Right lung (tissue), 5 donors: ENCODE data around the gene MESD. TPM values are rescaled to one million over a fixed set of nuclear protein-coding genes. Genes with fewer than 3 reads are reported as not detected.

Experiments
- DNase-seq, 2 donors: peaks; one replicate each; pipeline ENCODE4 v3.0.0-alpha.2; 2013
- polyA plus RNA-seq, 5 donors: library from polyadenylated mRNA; unstranded; fragments of 120-200 nt; gene quantifications; one replicate each; pipeline versions ENCODE4 v1.2.1 to v1.2.3, GENCODE V29; 2013; ENCODE audit warnings: inconsistent platforms in 1 of 5, low replicate concordance in 1 of 5; ENCODE audit not compliant: insufficient read length in 5 of 5, insufficient read depth in 1 of 5

Gene MESD
- polyA plus RNA-seq, 5 donors: 37.1 to 44.5 (median 43.4) TPM

DNA sequence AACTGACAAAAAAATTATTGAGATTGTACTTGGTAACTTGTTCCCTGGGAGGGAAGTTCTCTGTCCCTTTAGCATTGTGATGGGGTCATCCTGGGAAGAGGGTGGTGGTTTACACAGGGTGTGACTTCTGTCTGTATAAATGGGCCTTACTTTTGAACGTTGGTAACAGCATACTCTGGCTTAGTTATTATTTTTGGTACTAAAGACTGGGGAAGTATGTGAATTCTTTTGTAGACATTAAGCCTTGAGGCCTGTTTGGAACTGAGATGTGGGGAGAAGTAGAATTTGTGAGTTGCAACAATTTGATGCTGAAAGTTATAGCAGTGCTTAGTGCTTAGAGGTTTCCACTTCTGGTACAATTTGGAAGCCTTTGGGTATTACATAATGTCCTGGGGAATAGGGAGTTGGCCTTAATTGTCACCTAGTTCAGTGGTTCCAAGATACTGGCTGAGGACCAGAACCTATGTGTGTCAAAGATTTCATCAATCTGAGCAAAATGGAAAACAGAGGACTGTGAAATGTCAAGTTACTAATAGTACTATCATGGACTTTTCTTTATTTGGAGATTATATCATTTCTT lies 27.0 kb upstream of the MESD start:
- no peak for DNase-seq

DNA sequence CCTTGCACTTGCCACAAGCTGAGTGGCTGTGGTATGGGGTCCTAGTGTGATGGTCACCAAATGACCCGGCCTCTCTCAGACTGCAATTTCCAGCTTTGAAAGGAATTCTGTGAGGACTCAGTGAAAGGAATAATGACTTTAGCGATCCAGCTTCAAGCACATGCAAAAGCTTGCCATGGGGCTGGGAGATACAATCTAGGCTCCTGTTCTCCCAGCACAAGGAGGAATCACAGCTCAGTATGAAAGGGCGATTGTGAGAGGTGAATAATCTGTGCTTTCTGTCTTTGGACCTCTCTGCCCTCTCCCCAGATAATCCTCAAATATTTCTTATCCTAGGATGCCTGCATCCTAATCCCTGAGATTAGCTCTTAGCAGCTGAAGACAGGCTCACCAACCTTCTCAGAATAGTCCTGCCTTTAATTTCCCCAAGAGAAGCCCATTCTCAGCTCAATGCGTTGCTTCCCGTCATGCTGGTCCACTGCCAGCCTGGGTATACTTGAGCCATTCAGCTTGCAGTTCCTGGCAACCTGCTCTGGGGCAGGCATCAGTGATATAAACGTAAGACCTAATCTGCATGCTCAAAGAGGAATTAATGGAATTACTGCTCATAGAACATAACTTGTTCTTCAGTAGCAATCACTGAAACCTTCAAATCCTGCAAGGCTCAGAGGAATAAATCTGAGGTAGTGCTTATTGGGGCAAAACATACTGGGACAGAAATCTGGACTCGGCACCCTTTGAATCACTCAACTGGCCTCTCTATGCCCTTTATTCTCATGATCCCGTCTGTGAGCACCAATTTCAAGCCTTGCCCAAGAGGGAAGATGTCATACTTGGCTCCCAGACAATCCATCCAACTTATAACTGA lies 26.2 kb upstream of the MESD start:
- DNase-seq: no peak

DNA sequence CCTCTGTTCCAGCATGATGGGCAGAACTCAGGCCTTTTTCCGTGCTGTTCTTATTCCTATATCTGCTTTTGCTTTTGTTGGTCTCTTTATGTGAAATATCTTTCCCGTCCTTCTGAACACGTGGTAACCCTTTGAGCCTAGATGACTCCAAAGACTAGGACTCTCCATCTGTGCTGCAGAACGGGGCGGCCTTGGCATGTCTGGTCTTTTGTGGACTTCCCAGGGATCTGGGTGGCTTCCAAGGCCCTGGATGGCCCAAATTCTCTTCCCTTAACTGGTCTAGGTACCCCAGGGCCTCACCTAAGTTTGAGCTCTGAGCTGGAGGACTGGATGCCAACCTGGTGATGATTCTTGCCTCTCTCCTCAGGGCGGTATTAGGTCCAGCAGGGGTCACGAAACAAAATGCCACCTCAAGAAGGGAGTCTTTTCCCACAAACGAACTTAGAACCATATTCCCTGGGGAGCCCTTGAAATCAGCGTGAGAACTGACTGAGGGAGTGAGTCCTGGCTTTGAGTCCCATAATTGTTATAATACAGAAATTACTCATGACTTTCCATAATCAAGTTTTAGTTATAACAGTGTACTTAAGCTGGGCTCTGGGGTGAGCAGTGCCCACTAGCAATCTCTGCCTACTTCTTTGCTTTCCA lies 25.0 kb upstream of the MESD start:
- DNase-seq: no peak

DNA sequence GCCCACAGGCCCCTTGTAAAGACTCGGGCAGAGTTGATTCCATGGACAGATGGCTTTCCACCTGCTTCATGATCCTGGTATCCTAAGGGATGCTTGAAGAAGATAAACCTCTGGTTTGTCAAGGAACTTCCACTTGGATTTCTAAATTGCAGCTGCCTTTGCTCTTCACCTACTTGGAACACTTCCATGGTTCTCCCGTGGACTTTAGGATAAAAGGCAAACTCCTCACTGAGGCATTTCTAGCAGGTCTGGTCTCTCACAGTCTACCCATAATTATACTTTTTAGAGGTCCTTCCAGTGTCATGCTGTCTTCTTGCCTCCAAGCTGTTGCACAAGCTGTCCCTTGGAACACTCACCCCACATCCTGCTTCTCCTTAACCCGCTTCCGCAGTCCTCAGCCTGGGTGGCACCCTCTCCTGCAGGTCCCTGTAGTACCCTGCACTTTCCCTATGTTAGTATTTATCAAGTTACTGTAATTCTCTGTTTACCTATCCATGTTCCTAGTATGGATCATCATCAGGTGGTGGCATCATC lies 23.8 kb upstream of the MESD start:
- no peak for DNase-seq

DNA sequence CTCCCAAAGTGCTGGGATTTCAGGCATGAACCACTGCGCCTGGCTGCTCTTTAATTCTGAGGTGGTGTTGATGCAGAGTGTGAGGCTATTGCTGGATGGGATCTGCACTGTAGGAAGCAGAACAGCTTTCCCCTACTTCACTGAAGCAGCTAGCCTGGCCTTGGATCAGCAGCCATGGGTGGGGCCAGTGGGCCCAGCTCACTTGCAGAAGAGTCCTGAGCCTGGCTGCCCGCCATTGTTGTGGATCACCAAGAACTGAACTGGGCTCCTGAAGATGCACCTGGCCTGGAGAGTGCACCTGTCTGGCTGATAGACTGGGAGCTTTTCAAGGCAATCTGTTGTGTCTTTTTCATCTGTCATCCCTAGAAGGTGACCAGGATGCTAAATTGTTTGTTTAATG lies 23.0 kb upstream of the MESD start:
- DNase-seq: no peak

DNA sequence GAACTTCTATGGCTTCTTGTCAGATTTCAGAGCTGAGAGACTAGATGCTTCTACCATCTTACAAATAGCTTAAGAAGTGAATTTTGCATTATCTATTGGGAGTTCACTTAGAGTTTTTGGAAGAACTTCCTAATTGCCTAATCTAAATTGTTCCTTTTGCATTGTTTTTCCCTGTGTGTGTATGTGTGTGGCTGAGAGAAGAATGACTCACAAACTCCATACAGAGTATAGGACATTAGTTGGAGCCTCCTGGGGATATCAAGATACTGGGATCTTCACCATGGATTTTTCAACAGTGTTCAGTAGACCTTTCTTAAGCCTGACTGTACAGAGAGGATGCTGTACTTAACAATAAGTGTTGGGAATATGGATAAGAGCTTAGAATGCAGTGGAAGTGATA lies 22.0 kb upstream of the MESD start:
- no peak for DNase-seq

DNA sequence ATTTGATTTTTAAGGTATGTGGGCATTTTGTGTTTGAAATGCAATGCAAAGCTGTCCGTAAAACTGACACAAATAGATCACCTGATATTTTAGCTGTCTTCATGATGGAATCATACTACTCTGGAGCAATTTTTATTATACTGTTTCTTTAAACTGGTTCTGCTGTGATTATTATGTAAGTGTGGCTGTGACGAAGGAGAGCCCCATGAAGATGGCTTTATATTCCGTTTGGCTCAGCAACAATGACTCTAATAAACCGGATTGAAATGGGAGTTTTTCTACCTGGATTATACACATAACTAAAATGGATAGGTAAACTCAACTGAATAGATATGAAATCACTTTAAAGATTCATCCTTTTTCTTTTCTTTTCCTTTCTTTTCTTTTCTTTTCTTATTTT lies 20.5 kb upstream of the MESD start:
- no peak for DNase-seq

DNA sequence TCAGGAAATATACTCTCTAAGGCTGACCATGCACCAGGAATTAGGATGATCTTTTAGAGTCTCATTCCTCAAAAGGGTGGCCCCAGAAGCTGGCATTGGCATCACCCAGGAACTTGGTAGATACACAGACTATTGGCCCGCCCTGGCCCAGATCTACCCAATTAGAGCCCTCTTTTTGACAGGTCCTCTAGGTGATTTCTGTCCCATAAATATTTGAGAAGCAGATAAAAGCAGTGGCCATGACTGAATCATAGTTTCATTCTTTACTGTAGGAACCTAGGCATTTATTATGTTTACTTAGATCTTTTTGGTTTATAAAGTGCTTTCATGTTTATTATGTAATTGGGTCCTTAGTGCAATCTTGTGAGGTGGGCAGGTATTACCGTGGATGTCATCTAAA lies 18.7 kb upstream of the MESD start:
- DNase-seq: no peak

DNA sequence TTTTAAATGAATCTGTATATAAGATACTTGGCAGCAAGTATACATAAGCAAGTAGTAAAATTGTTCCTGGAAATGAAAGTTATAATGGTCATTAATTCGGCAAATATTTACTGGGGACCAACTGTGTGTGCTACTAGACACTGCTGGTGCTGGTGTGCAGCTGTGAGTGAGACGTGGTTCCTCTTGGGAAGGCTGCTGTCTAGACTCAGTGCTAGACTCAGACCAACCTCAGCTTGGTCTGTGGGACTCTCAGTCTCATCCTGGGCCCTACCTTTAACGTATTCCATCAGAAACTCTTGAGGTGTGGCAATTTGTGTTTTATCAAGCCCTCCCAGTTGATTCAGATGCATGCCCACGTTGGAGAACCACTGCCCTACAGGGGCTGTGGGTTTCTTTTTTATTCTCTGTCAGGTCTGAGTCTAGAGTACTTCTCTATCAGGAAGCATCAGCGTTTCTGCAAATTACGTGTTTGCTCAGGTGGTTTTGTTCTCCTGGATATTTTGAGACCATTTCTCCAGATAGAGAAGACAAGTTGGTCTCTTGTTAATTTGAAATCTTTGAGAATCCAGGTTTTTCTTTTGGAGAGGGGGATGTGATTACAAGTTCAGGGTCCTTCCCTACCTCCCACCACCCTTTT lies 17.9 kb upstream of the MESD start:
- DNase-seq: no peak

DNA sequence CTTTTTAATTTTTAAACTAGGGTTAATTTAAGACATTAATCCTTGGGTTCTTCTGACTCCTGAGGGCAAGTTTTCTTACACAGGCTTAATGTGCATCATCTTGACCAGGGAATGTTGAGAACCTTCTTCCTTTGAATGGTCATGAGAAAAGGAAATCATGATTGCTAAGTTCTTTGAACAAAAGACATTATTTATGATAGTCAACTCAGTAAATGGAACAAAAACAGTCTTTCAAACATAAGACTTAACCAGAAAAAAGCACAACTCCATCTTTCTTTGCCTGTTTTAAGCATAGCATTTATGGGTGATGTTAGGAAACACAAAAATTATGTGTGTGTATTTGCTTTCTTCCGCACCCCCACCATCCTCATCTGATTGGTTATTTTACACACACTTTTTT lies 16.5 kb upstream of the MESD start:
- no peak for DNase-seq

DNA sequence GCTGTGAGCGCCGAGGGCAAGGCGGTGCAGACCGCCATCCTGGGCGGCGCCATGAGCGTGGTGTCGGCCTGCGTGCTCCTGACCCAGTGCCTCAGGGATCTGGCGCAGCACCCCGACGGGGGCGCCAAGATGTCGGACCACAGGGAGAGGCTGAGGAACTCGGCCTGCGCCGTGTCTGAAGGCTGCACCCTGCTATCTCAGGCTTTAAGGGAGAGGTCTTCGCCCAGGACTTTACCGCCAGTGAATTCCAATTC lies 13.4 kb upstream of the MESD start:
- DNase-seq: no peak

DNA sequence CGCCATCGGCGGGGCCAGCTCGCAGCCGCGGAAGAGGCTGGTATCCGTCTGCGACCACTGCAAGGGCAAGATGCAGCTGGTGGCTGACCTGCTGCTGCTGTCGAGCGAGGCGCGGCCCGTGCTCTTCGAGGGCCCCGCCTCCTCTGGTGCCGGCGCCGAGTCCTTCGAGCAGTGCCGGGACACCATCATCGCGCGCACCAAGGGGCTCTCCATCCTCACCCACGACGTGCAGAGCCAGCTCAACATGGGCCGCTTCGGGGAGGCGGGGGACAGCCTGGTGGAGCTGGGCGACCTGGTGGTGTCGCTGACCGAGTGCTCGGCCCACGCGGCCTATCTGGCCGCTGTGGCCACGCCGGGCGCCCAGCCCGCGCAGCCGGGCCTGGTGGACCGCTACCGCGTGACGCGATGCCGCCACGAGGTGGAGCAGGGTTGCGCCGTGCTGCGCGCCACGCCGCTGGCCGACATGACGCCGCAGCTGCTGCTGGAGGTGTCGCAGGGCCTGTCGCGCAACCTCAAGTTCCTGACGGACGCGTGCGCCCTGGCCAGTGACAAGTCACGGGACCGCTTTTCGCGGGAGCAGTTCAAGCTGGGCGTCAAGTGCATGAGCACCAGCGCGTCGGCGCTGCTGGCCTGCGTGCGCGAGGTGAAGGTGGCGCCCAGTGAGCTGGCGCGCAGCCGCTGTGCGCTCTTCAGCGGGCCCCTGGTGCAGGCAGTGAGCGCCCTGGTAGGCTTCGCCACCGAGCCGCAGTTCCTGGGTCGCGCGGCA lies 12.9 kb upstream of the MESD start:
- DNase-seq: no peak

DNA sequence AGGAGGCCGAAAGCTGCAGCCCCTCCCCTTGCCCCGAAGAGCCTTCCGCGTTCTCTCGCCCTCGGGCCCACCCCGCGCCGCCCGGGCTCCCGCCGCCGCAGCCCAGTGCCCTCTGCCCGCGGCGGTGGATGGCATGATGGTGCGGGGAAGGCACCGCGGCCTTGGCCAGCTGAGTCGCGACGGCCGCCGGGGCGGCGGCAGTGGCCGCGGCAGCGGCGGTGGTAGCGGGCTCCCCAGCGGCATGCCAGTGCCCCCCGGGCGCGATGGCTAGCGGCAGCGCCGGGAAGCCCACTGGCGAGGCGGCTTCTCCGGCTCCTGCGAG lies 12.4 kb upstream of the MESD start:
- DNase-seq: no peak

DNA sequence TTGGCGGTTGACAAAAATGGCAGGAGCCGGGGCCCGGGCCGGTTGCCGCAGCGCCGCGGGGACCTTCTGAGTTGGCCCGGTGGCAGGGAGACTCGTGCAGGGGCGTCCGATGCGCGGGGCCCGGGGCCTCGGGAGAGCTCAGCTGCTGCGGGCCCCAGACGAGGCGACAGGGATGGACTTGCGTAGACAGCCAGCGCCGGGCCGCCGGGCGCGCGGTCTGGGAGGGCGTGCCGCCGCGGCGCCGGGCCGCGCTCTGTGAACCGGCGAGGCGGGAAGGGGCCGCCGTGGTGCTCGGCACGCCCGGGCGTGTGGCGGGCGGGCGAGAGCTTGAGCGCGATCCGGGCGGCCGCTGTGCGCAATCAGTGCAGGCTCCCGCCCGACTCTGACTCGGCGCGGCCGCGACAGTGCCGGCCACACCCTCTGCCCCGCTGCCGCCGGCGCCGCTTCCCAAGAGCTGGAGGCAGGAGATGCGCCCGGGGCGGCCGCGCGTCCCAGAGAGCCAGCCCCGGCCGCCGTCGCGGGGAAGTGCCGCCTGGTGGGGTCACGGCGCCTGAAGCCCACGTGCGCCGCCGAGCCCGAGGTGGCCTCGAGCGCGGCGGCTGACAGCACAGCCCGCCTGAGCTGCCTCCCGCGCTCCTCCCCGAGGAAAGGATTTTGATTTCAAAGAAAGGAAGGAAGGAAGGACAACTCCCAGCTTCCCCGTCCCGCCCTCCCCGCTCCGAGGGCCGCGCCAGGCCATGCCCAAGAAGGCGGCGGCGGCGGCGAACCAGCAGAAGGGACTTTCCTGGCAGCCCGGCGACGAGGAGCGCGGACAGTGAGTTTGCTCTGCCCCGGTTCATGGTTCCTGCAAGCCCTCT lies 11.8 kb upstream of the MESD start:
- DNase-seq: peak in 1 of 2 donors; percentile 44

DNA sequence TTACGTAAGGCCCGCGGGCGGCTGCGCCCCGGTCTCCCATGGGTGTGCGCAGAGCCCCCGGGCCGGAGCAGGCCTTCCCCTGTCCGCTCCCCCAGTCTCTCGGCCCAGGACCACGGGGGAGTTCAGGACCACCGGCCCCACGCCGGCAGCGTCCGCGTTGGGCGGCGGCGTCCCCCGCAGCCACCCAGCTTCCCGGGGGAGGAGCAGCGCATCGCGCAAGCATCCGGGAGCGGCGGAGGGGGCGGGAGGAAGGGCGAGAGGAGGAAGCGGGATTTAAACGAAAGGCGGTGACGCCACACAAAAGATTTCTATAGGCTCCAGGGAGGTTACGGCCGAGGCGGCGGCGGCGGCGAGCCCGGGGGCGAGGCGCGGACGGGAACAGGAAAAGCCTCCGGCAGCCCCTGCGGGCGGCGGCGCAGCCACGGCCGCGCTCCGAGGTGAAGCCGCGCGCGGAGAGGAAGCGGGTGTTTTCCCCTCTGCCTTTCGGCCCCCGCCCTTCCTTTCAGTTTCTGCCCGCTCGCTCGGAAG lies 11.1 kb upstream of the MESD start, which contains the start of gene TLNRD1:
Gene TLNRD1, plus strand, starts transcription at position 300 of the 528 bp plus-strand sequence. CDS start 1,349 bp downstream, outside the sequence.
- peak; percentile 92 for DNase-seq

DNA sequence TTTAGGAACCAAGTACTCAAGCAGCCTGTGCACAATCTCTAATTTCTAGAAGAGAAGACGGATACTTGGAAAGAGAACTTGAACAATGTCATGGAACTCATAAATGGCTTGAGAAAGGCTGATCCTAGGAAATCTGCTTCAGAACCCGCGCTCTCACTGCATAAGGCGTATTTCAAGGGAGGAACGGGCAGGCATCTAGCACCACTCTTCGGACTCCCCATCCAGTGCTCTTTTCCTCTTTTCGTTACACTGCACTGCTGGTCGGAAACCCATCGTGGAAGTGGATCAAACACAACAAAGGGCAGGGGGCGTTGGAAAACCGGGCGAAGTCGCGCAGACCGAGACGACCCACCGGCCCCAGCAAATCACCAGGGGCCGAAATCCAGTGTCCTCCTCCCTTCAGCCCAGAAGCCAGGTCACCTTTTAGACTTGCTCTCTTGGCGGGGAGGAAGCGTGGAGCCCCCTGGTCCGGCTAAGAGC lies 10.6 kb upstream of the MESD start:
- no peak for DNase-seq

DNA sequence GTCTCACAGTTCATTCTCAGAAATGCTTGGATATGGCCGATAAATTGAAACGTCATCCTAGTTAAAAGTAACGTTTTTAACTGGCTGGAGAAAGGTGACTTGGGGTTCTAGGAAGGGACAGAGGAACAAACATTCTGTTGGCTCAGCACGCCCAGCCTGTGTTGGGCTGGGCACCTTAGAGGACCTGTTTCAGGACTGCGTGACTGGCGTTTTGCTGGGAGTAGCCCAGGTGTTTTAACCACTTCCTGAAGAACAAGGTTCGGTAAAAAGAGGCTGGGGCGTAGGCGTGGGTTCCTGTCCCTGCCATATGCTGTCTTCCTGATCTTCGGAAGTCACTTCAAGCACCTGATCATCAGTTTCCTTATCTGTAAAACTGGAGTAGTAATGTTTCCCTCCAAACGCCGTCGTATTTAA lies 10.0 kb upstream of the MESD start:
- DNase-seq: no peak

DNA sequence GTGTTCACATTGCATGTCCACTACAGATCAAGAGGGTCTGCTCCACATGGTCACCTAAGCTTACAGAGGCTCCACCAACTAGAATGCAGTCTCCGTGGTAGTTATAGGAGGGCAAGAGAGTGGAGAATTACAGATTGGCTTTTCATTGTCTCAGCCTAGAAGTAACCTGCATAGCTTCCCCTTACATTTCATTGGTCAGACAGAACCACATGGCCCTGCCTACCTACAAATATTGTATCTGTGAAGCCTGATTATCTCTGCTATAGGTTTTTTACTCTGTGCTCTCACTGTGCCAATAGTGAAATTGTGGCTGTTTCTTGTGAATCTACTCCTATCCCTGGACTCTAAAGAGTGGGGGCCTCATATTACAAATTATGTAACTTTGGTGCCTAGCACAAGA lies 8.6 kb upstream of the MESD start:
- no peak for DNase-seq

DNA sequence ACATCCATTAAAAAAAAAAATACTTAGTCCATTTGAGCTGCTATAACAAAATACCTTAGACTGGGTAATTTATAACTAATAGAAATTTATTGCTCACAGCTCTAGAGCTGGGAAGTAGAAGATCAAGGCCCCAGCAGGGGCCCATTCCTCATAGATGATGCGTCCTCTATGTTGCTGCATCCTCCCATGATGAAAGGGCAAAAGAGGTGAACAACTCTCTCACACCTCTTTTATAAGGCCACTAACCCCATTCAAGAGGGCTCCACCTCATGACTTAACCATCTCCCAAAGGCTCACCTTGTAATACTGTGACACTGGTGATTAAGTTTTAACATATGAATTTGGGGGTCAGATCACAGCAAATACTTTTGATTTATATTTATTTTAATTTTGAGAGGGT lies 8.1 kb upstream of the MESD start:
- no peak for DNase-seq

DNA sequence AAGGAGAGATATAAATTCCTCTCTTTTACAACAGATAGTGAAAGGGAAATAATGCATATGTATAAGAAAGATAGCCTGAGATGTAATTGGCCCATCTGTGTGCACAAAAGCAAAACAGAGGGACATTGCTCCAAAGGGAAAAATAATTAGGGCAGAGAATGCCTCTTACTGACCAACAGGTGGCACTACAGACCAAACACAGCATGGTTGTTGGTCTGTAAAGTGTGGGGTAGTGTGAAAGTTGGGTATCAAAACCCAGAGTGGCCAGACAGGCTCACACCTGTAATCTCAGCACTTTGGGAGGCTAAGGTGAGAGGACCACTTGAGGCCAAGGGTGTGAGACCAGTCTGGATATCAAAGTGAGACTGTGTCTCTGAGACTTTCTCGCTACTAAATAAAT lies 6.6 kb upstream of the MESD start:
- no peak for DNase-seq

DNA sequence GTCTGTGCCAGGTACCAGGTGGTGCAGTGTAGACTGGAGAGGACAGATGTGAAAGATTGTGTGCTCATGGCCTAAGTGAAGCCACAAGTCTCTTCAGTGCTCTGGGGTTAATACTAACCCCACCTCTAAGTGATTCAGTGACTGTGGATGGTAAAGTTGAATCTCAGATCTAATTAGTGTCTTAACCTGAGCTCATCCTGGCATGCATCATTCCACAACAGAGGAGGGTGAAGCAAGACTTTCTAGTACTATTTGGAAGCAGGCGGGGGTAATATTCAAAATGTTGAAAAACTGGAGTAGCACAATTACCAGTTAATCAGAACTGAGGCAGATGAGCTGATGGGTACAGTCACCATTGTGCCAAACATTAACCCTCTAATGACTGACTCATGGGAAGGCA lies 2.8 kb upstream of the MESD start:
- DNase-seq: no peak
